Measurements from ENCODE around the gene FOXO4. TPM values are rescaled to one million over a fixed set of nuclear protein-coding genes. Genes with fewer than 3 reads are reported as not detected.
A peak's percentile ranks its signal among the peaks of the same experiment; 100 is the strongest.
"Not testable (repeated sequence)": the region's sequence is repeated elsewhere in the genome, so short reads cannot be mapped to it uniquely, and the experiment has no call there.

FOXO4 gene, protein sequence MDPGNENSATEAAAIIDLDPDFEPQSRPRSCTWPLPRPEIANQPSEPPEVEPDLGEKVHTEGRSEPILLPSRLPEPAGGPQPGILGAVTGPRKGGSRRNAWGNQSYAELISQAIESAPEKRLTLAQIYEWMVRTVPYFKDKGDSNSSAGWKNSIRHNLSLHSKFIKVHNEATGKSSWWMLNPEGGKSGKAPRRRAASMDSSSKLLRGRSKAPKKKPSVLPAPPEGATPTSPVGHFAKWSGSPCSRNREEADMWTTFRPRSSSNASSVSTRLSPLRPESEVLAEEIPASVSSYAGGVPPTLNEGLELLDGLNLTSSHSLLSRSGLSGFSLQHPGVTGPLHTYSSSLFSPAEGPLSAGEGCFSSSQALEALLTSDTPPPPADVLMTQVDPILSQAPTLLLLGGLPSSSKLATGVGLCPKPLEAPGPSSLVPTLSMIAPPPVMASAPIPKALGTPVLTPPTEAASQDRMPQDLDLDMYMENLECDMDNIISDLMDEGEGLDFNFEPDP
- 10 to 100 TPM; 18.9 to 25.2 (median 22.4) TPM for polyA plus RNA-seq (ENCODE audit: insufficient read length in 4 of 4)

DNA sequence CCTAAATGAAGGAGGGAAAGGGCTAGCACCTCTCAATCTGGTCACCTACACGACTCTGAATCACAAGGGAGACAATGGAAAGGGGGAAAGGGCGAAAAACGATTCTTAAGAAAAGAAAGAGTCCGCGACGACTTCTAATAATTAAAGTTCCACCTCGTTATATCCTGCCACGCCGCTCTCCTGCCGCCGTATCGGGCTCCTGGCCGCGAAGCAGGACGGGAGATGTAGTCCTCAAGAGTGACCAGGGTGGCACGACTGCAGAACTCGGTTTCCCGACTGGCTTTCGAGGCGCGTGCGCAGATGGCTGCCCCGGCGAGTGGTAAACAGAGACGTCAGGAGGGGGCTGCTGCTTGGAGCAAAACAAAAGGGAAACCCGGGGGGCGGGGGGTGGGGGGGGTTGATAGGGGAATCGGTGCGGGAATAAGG lies at the start of gene FOXO4:
FOXO4 (plus strand) TSS at position 297 of the 426 bp plus-strand sequence. CDS start 678 bp downstream, outside the sequence.
- peak in 3 of 4 donors; percentile 60 to 76 (median 72) for DNase-seq (ENCODE audit: low read depth in 4 of 4, low spot score in 3 of 4)

DNA sequence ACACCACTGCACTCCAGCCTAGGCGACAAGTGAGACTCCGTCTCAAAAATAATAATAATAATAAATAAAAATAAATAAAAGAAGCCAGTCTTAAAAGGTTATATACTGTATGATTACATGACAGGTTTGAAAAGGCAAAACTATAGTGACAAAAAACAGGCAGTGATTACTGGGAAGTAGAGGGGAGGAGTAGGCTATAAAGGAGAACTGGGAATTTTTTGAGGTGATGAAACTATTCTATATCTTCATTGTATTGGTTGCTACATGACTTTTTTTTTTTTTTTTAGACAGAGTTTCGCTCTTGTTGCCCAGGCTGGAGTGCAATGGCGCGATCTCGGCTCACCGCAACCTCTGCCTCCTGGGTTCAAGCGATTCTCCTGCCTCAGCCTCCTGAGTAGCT lies 47.8 kb upstream of the FOXO4 start:
- DNase-seq (ENCODE audit: low read depth in 4 of 4, low spot score in 3 of 4), result not testable (repeated sequence)

DNA sequence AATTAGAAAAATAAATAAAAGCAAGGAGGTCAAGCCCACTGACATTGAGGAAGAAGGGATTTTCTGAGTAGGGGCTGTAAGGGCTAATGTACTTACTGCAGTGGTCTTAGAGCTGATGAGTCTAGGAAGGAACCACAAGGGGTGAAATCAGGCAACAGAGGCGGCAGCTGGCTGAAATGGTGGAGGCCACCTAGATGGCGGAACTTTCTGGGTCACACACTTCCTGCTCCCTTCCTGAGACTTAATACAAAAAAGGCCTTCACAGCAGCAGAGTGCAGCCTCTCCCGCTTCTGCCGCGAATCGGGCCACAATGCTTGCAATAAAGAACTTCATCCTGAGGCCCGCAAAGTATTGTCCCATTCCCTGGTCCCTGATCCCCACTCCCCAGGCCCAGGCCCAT lies 42.9 kb upstream of the FOXO4 start:
- no peak for DNase-seq (ENCODE audit: low read depth in 4 of 4, low spot score in 3 of 4)

DNA sequence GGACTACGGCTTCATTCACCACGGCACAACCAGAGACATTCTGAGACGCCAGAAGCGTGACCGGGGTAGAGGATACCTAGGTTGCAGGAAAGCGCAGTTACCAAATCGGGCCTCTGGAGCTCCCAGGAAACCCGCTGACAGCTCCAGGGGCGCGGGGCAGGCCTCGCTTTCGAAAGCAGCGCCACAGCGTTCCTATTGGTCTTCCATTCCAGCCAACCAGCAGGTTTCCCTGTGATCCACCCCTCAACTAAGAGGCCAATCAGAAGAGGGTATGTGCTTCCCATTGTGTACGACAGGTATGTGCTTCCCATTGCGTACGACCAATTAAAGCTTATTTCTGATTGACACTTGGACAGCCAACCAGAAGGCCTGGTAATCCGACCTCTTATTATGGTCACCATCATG lies 42.4 kb upstream of the FOXO4 start:
- DNase-seq (ENCODE audit: low read depth in 4 of 4, low spot score in 3 of 4), result no peak

DNA sequence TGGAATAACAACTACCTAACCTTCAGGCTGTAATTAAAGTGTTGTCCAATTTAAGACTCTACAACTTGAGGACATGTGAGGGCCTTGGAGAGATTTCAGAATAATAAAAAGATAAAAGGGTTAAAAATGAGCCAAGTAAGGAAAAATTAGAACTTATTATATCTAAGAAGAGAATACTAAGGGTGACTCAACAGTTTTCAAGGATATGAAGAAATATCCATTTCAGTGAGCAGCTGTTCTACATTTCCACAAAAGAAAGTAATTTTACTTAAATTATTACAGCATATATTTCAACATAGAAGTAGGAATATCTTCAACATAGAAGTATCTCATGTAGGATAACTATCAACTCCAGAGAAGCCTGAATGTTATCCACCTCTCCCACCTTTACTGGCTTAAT lies 38.8 kb upstream of the FOXO4 start:
- no peak for DNase-seq (ENCODE audit: low read depth in 4 of 4, low spot score in 3 of 4)

DNA sequence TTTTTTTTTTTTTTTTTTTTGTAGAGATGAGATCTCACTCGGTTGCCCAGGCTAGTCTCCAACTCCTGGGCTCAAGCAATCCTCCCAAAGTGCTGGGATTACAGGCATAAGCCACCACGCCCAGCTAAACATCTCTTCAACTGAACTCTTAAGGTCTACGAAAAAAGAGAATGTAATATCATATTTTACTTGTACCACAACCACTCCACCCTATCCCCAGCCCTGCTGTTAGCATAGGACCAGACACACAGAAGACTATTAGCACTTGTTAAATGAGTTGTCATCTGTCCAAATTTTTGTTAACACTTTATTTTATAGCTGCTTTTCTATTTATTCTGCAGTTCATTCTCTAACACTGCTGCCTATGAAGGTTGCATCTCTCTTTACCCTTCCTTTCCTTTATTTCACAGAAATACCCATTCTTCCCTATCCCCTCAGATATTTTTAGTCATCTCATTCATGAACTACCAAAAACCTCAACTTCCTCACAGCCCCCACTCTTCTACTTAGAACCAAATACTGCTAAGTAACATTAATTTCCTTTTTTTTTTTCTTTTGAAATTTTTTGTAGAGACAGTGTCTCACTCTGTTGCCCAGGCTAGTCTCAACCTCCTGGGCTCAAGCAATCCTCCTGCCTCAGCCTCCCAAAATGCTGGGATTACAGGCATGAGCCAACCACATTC lies 37.7 kb upstream of the FOXO4 start:
- no peak for DNase-seq (ENCODE audit: low read depth in 4 of 4, low spot score in 3 of 4)

DNA sequence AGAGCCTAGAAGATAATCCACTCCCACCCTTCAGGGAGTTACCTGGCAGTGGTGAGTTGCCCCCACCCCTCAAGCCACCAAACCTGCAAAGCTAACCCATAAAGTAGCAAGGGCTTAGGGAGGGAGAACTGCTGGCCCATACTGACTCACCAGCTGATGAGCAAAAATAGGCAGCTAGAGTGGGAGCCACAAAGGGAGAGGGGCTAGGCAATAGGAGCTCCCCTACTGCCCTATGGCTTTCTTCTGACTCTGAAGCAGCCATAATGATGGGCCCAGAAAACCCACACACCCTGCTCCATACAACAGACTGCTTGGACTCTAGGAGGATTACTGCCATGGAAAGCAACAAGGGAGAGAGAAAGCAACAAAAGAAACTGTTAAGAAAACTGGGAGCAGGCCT lies 35.5 kb upstream of the FOXO4 start:
- DNase-seq (ENCODE audit: low read depth in 4 of 4, low spot score in 3 of 4), result no peak

DNA sequence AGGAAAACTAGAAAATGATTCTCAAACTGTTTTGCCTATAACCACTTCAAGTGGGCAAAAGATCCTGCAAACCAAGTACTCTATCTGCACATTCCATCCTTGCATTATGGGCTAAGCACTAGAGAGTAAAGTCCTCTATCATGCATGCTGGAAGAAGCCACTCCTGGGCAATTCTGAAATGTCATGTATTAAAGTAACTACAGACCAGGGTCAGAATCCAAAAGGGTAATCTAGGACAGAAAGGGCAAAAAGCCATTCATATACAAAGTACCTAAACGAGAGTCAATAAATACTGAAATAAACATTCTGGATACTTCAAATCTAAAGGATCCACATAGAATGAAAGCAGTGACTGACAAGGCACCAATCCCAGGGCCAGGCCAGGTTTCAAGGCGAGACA lies 28.6 kb upstream of the FOXO4 start:
- DNase-seq (ENCODE audit: low read depth in 4 of 4, low spot score in 3 of 4), result no peak

DNA sequence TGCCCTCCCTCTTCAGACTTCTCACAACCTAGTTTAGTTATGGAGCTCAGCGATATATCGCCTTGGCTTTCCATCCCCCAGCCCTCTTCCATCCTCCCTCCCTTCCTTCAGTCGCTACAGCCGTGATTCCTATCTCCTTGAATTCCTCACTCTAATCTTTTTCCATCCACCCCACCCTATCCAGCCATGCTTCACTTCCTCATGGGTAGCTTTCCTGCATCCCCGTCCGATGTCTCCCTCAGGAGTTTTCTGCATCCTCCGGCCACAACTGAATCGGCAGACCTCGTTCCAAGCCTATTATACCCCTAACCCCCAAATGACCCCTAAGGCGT lies 28.0 kb upstream of the FOXO4 start:
- DNase-seq (ENCODE audit: low read depth in 4 of 4, low spot score in 3 of 4), result no peak

DNA sequence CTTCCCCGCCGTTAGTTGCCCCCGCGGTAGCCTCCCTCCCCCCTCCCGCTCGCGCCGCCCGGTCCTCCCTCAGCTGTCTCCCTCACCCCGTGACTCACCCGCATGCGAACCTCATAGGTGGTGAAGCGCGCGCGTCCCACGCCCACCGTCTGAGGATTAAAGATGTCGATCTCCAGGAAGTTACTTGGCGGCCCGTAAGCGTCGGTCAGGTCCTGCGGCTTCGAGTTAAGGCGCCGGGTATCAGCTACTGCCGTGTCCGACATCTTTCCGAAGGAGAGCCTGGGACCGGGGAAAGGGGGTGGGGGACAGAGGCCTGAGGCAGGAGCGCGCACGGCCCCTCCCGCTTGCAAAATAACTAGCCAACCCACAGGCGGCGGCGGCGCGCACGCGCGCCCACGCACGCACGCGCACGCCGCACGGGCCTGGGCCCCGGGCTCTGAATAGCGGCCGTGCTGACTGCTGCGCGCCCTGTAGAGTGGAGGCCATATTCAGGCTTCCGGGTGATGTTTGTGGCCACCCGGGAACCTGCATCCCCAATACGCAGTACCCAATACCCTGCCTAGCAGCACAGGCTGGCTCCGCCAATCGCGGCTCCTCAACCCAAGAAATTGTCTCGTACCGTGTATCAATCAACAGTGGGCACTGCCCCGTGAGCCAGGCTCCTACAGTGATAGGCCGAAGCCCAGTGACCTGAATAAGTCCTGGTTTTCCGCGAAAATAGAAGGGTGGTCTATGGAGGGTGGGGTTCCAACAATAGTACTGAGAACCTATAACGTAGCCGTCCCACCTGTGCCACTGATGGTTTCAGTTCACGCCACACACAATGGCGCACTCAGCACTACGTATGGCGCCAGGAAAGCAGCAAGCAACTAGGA lies 27.4 kb upstream of the FOXO4 start, which contains the start of gene SNX12:
SNX12 (minus strand) TSS at position 291 of the 875 bp plus-strand sequence; CDS start at position 263, 28 bp downstream.
- DNase-seq (ENCODE audit: low read depth in 4 of 4, low spot score in 3 of 4), result peak; percentile 70 to 82 (median 78)

DNA sequence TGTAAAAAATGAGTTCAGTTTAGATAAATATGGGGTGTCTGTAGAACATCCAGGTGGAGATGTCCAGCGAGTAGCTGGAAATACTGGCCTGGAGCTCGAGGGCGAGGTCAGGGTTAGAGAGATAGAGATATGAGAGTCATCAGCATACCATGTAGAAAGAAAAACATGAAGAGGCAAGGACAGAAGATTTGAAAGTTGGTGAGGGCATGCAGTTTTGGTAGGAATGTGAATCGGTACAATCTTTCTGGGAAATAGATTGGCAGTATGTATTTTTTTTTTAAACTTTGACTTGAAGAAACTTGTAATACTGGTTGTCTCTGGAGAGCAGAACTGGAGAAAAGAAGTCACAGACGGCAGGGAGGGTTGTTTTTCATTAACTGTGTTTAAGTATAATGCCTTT lies 25.1 kb upstream of the FOXO4 start:
- DNase-seq (ENCODE audit: low read depth in 4 of 4, low spot score in 3 of 4), result no peak

DNA sequence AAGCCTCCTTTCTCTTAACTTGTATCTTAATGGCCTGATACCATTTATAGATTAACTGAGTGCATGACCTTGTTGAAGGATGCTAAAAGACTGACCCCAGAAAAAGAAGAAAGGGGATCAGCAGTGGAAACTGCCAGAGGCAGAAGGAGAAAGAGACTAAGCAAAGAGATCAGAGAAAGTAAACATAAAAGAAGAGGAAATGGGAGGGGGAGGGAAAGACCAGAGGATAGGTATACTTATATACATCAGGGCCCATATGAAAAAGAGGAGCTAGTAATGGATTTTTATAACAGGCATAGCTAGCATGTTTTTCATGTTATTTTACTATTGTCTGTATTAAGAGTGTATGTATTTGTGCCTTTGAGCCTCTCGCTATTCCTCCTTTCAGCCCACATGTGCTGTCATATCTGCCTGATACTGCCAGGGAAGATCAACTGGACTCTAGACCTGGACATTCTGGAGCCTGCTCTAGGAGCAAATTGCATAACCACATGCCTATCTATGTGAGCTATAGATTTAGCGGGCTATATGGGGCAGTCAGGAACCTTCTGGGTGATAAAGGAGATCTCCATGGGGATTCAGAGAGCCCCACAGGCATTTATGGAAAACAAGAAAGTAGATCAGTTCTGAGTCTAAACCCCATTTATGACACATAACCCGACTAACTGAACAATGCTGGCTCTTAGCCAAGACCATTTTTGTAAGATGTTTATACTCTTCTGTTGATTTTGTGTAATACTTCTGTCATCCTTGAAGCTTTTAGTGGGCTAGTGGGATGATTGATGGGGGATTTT lies 14.1 kb upstream of the FOXO4 start:
- no peak for DNase-seq (ENCODE audit: low read depth in 4 of 4, low spot score in 3 of 4)

DNA sequence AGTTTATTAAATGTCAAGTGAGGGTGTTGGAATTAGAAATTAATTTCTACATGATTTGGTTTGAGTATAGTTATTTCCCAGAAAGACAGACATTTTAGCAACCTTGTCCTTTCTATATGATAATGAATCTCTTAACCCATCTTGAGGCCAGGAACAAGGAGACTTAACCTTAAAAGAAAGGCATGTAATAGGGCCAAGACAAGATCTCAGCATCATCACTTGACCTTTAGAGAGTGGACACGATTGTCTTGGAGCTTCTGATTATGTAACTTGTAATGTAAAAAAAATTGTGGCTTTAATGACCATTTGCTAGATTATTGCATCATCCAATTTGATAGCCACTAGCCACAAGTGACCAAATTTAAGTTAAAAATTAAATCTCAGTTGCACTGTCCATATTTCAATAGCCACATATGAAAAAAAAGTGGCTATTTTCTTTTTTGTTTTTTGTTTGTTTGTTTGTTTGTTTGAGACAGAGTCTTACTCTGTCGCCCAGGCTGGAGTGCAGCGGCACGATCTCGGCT lies 13.5 kb upstream of the FOXO4 start:
- no peak for DNase-seq (ENCODE audit: low read depth in 4 of 4, low spot score in 3 of 4)

DNA sequence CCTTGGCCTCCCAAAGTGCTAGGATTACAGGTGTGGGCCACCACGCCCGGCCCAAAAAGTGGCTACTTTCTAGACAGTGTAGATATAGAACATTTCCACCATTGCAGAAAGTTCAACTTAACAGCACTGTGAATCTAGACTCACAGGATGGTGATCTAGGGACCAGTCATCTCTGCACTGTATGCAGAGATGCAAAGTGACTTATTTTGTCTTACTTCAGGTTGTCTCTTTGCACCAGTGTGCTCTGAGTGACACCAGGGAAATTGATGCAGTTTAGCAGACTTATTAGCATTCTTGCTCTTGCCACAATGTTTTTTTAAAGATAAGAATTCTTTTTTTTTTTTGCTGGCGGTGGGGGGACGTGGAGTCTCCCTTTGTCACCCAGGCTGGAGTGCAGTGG lies 12.8 kb upstream of the FOXO4 start:
- no peak for DNase-seq (ENCODE audit: low read depth in 4 of 4, low spot score in 3 of 4)

DNA sequence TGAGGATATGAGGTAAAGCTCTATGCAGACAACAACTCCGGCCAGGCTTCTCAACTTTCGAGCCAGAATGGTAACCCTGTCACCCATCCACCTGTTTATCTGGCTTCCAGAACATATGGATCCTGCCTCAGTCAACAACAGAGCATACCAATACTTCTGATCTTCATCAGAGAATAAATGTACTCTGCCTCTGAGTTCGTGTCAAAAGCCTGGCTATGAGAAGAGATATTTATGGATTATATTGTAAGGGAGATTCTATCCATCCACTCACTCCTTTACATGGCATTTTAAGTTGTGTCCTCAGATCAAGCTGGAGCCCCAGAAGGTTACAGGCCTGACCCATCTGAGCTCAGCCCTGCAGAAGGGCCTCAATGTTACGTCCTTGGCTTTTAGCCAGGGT lies 9.8 kb upstream of the FOXO4 start:
- DNase-seq (ENCODE audit: low read depth in 4 of 4, low spot score in 3 of 4), result no peak

DNA sequence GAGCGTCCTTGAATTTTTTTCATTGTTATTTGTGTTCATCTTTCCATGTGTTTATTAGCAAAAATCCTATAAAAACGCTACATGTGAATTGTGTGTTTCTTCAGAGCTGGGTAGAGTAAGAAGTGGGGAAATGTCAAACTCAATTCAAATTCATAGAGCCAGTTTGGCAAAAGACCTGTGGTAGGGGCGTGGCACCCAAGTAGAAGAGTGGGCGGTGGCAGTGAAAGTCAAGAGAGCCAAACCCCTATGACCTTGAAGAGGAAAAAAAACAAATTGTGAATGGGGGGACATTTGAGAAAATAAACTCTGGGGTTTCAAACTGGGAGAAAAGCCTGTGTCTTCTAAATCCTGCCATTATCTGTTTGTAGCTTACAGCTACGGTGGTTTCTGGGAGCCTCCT lies 4.4 kb upstream of the FOXO4 start:
- DNase-seq (ENCODE audit: low read depth in 4 of 4, low spot score in 3 of 4), result no peak

DNA sequence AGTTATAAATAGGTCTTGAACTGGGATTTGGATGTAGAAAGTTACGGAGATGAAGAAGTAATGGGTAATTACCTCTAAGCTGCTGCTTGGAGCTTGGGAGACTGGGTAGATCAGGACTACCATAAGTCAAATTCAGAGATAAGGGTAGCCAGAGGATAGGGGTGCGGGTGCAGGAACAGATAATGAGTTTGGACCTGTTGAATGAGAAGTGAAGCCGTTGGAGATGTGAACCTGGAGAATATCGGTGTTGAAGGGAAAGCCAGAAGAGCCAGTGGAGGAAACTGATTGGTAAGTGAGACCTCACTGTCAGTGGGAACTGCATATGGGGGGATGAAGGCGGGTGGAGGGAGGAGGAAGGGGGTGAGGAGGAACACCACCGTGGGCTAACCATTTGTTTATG lies 618 bp upstream of the FOXO4 start:
- DNase-seq (ENCODE audit: low read depth in 4 of 4, low spot score in 3 of 4), result no peak

DNA sequence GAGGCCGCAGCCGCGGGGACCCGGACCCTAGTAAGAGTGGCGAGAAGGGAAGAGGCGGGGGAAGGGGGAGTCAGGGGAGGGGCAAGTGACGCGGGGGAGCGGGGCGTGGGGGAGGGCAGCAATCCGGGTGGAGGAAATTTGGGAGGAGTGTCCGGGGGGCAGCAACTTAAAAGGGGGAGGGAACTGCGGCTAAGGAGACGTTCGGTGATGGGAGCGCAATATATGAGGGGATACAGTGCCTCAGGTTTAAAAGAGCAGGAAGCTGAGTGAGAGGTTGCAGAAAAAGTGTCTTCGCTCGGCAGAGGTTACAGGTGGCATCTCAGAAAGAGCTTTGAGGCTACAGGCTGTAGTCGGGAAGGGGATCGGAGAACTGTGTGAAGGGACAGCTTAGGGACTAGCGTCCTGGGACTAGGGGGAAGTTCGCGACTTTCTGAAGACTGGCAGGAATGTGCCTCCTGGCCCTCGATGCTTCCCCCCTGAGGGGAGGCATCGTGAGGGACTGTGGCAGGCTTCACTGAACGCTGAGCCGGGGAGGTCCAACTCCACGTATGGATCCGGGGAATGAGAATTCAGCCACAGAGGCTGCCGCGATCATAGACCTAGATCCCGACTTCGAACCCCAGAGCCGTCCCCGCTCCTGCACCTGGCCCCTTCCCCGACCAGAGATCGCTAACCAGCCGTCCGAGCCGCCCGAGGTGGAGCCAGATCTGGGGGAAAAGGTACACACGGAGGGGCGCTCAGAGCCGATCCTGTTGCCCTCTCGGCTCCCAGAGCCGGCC lies 519 bp downstream of the FOXO4 start:
- DNase-seq (ENCODE audit: low read depth in 4 of 4, low spot score in 3 of 4), result no peak

DNA sequence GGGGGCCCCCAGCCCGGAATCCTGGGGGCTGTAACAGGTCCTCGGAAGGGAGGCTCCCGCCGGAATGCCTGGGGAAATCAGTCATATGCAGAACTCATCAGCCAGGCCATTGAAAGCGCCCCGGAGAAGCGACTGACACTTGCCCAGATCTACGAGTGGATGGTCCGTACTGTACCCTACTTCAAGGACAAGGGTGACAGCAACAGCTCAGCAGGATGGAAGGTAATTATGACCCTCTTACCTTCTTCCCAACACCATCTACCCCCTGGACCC lies 1.0 kb downstream of the FOXO4 start:
- no peak for DNase-seq (ENCODE audit: low read depth in 4 of 4, low spot score in 3 of 4)

Data from left renal pelvis (tissue), 4 donors.